ENCODE results near the gene RTL1. TPM values are rescaled to one million over a fixed set of nuclear protein-coding genes. Genes with fewer than 3 reads are reported as not detected.

Gene RTL1
- polyA plus RNA-seq (2013, experiment 1 of 2), result 0.10 TPM
- 0.13 TPM for polyA plus RNA-seq (2013, experiment 2 of 2)

DNA sequence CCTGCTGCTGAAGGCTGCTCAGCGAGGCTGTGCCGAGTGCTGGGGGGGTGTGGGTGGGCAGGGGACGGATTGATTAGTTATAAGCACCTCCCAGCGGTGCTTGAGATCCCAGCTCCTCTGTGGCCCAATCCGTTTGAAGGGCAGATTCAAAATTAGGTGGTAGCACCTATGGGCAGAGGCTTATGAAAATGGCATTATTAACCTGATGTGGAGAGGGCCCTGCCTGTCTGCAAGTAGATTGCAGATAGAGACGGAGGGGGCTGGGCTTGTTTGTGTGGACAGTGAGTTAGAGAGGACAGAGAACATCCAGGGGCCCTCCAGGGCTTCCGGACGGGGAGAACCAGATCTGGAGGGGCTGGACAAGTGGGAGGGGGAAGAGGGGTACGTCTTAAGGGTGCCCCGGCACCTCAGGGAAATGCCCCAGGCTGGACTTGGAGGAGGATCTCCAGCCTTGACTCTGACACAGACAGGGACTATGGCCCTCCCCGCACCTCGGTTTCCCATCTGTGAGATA lies at the start of gene RTL1:
RTL1 (minus strand) TSS at position 51 of the 514 bp plus-strand sequence. CDS start 18,934 bp downstream, outside the sequence.
- H3K4me3 ChIP-seq (ENCODE audit: low read length), result peak within 1 kb of the TSS; percentile 50
- H3K4me1 ChIP-seq (ENCODE audit: insufficient read depth, low read length), result peaks cover 18% of the 10 kb centered on the region
- peaks cover 43% of the 10 kb centered on the region for H3K27me3 ChIP-seq (ENCODE audit: insufficient read depth, low read length)
- no peak within 1 kb of the TSS for H3K9ac ChIP-seq (ENCODE audit: low read depth, low read length)
- H3K27ac ChIP-seq (ENCODE audit: low read depth, low read length), result no peak within 1 kb of the TSS
- no peaks in the 10 kb centered on the region for H3K36me3 ChIP-seq (ENCODE audit: insufficient read depth, low read length)
- H3K9me3 ChIP-seq (ENCODE audit: insufficient read depth, low read depth, low read length), result no peaks in the 10 kb centered on the region
- 71% methylated on average over 11 of the region's 12 CpGs for WGBS

- H3K4me1 ChIP-seq (ENCODE audit: insufficient read depth, low read length), result no peaks in the 10 kb centered on the region
These were observed 46.5 kb upstream of the RTL1 start for GRCh38 chr14:100950024-100950423.

GRCh38 chr14:100944052-100944451 lies 40.5 kb upstream of the RTL1 start:
- Histone ChIP-seq H3K36me3 (ENCODE audit: insufficient read depth, low read length) (no peaks in the 10 kb centered on the region), H3K9me3 (ENCODE audit: insufficient read depth, low read depth, low read length) (no peaks in the 10 kb centered on the region), H3K9ac (ENCODE audit: low read depth, low read length) (no peak overlapping the region), H3K4me3 (ENCODE audit: low read length) (no peak overlapping the region), H3K27me3 (ENCODE audit: insufficient read depth, low read length) (no peaks in the 10 kb centered on the region), H3K4me1 (ENCODE audit: insufficient read depth, low read length) (no peaks in the 10 kb centered on the region), H3K27ac (ENCODE audit: low read depth, low read length) (no peak overlapping the region)
- WGBS, result 88% methylated on average over 1 of the region's 2 CpGs

More at GRCh38 chr14:100950024-100950423, 46.5 kb upstream of the RTL1 start:
- H3K36me3 ChIP-seq (ENCODE audit: insufficient read depth, low read length), result no peaks in the 10 kb centered on the region
- WGBS, result 81% methylated on average over 2 of the region's 3 CpGs
- no peaks in the 10 kb centered on the region for H3K27me3 ChIP-seq (ENCODE audit: insufficient read depth, low read length)
- no peak overlapping the region for H3K27ac ChIP-seq (ENCODE audit: low read depth, low read length)
- no peak overlapping the region for H3K9ac ChIP-seq (ENCODE audit: low read depth, low read length)
- no peaks in the 10 kb centered on the region for H3K9me3 ChIP-seq (ENCODE audit: insufficient read depth, low read depth, low read length)
- no peak overlapping the region for H3K4me3 ChIP-seq (ENCODE audit: low read length)

DNA sequence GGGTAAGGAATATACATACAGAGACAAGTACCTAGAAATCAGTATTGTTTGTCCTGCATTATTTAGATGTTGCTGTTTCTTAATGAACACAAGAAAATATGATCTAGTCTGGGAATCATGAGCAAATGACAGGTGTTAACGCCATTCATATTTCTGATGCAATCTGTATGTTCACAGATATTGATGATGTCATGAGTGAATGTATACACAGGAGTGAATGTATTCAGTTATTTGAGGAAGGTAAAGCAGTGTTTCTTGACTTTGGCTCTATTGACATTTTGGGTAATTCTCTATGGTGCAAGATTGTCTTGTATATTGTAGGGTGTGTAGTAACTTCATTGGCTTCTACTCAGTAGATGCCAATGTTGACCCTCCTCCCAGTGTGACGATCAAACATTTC lies 26.7 kb upstream of the RTL1 start:
- 95% methylated on average over 2 of the region's 2 CpGs for WGBS
- Histone ChIP-seq H3K4me3 (ENCODE audit: low read length) (no peak overlapping the region), H3K9ac (ENCODE audit: low read depth, low read length) (no peak overlapping the region), H3K4me1 (ENCODE audit: insufficient read depth, low read length) (no peaks in the 10 kb centered on the region), H3K9me3 (ENCODE audit: insufficient read depth, low read depth, low read length) (no peaks in the 10 kb centered on the region), H3K36me3 (ENCODE audit: insufficient read depth, low read length) (no peaks in the 10 kb centered on the region), H3K27me3 (ENCODE audit: insufficient read depth, low read length) (no peaks in the 10 kb centered on the region), H3K27ac (ENCODE audit: low read depth, low read length) (no peak overlapping the region)

- H3K27me3 ChIP-seq (ENCODE audit: insufficient read depth, low read length), result no peaks in the 10 kb centered on the region
- H3K27ac ChIP-seq (ENCODE audit: low read depth, low read length), result no peak overlapping the region
- H3K36me3 ChIP-seq (ENCODE audit: insufficient read depth, low read length), result no peaks in the 10 kb centered on the region
- 0 out of 2 replicates have a peak, but pooled peaks cover 3% of the 10 kb centered on the region for H3K4me1 ChIP-seq (ENCODE audit: insufficient read depth, low read length)
- H3K9ac ChIP-seq (ENCODE audit: low read depth, low read length), result no peak overlapping the region
- H3K9me3 ChIP-seq (ENCODE audit: insufficient read depth, low read depth, low read length), result no peaks in the 10 kb centered on the region
- 97% methylated on average over 2 of the region's 2 CpGs for WGBS
- H3K4me3 ChIP-seq (ENCODE audit: low read length), result no peak overlapping the region
These were observed 12.0 kb upstream of the RTL1 start for GRCh38 chr14:100915560-100915959.

DNA sequence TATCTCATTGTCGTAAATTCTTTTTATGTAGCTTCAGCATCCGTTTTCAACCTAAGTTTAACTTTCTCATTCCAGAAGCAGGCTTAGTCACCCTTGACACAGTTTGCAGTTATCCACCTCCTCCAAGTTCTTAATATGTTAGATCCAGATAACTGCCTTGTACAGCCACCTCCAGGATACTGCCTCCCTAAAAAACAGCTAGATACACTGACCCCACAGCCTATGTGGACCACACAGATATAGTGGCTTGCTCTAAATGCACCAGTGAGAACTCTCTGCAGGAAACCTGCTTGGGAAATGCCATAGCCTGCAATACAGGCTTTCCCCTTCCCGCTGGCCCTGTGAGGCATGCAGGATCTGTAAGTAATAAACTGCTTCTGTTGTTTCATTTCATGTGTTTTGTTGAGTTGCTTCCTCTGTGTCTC lies 11.1 kb upstream of the RTL1 start:
- H3K4me1 ChIP-seq (ENCODE audit: insufficient read depth, low read length), result 0 out of 2 replicates have a peak, but pooled peaks cover 3% of the 10 kb centered on the region
- H3K27ac ChIP-seq (ENCODE audit: low read depth, low read length), result no peak overlapping the region
- H3K4me3 ChIP-seq (ENCODE audit: low read length), result no peak overlapping the region
- H3K27me3 ChIP-seq (ENCODE audit: insufficient read depth, low read length), result no peaks in the 10 kb centered on the region
- WGBS, result 93% methylated on average over 3 of the region's 3 CpGs
- no peak overlapping the region for H3K9ac ChIP-seq (ENCODE audit: low read depth, low read length)
- no peaks in the 10 kb centered on the region for H3K36me3 ChIP-seq (ENCODE audit: insufficient read depth, low read length)
- no peaks in the 10 kb centered on the region for H3K9me3 ChIP-seq (ENCODE audit: insufficient read depth, low read depth, low read length)

DNA sequence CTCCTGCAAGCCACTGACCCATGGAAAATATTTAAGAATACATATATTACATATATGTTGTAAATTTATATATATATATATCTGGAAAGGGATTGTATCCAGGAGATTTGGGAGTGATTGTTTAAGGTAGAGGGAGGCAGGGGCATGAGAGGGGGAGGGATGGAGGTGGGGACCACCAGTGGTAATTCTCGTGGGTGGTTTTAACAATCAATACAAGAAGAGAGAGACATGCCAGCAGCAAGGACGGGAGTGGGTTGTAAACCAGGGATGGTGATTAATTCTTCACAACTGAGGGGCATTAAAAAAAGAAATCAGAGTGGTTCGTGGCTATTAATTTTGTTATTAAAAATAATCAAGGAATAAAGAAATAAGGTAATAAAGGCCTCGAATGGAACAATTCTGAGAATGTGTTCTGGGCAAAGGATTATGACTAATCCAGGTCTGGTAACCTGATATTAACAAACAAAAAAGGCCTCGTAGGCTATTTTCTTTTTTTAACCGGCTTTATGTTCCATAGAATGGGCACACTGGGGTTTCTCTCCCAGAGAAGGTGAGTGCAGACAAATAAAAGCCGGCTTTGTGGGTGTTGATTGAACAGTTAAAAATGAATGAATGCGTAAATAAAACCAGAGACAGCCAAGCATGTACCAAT lies 8.3 kb upstream of the RTL1 start:
- Histone ChIP-seq H3K4me1 (ENCODE audit: insufficient read depth, low read length) (0 out of 2 replicates have a peak, but pooled peaks cover 3% of the 10 kb centered on the region), H3K27me3 (ENCODE audit: insufficient read depth, low read length) (no peaks in the 10 kb centered on the region), H3K4me3 (ENCODE audit: low read length) (no peak overlapping the region), H3K27ac (ENCODE audit: low read depth, low read length) (no peak overlapping the region), H3K36me3 (ENCODE audit: insufficient read depth, low read length) (no peaks in the 10 kb centered on the region), H3K9me3 (ENCODE audit: insufficient read depth, low read depth, low read length) (no peaks in the 10 kb centered on the region), H3K9ac (ENCODE audit: low read depth, low read length) (no peak overlapping the region)
- WGBS, result 79% methylated on average over 7 of the region's 8 CpGs

DNA sequence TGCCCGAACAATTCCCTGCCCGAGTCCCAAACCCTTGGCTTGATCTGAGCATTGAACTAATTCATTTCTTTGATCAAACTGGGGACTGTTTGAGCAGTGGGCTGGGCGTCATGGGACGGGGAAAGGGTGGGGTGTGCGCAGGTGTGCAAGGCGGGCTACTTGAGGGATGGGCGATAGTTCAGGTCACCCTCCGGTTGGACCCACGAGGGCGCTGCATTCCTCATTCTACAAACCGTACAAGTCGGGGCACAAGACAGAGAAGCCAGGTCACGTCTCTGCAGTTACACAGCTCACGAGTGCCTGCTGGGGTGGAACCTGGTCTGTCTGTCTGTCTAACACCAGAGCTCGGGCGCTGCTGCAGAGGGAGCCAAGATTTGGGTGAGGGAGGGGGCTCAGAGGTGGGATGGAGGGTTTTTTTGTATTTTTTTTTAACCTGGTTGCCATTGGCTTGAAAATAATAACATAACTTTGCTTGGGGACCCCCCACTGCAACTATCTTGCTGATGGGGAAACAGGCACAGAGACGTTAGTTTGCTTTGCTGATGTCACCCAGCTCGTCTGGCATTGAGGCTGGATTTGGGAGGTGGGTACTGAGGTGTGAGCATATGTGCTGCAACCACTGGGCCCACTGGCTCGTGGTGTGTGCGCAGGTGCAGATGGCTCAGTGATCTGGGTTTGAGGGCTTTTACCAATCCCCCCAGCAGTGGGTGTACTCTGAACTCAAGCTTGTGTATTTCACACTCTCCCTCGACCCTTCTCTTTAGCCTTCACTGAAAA lies 7.6 kb upstream of the RTL1 start:
- Histone ChIP-seq H3K4me3 (ENCODE audit: low read length) (no peak overlapping the region), H3K9me3 (ENCODE audit: insufficient read depth, low read depth, low read length) (no peaks in the 10 kb centered on the region), H3K9ac (ENCODE audit: low read depth, low read length) (no peak overlapping the region), H3K36me3 (ENCODE audit: insufficient read depth, low read length) (no peaks in the 10 kb centered on the region), H3K27ac (ENCODE audit: low read depth, low read length) (no peak overlapping the region), H3K4me1 (ENCODE audit: insufficient read depth, low read length) (0 out of 2 replicates have a peak, but pooled peaks cover 3% of the 10 kb centered on the region), H3K27me3 (ENCODE audit: insufficient read depth, low read length) (0 out of 2 replicates have a peak, but pooled peaks cover 4% of the 10 kb centered on the region)
- 92% methylated on average over 21 of the region's 21 CpGs for WGBS

DNA sequence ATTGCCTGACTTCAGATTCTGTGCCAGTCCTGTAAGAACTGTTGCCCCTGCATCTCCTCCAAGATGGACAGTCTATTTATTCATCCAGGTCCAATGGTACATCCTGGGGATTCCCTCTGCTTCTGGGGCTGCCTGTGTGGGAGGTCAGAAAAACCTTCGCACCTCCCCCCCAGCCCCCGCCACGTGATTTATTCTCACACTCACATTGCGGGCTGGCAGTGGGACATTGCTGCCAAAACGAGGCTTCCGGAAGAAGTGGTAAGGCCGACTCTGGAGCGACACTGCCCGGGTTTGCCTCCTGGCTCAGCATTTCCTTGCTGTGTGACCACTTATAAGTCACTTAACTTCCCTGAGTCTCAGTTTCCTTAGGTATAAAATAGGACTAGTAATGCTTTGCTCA lies 5.9 kb upstream of the RTL1 start:
- peaks cover 18% of the 10 kb centered on the region for H3K27me3 ChIP-seq (ENCODE audit: insufficient read depth, low read length)
- no peaks in the 10 kb centered on the region for H3K36me3 ChIP-seq (ENCODE audit: insufficient read depth, low read length)
- no peak overlapping the region for H3K4me3 ChIP-seq (ENCODE audit: low read length)
- WGBS, result 92% methylated on average over 9 of the region's 9 CpGs
- no peak overlapping the region for H3K27ac ChIP-seq (ENCODE audit: low read depth, low read length)
- no peaks in the 10 kb centered on the region for H3K9me3 ChIP-seq (ENCODE audit: insufficient read depth, low read depth, low read length)
- no peak overlapping the region for H3K9ac ChIP-seq (ENCODE audit: low read depth, low read length)
- H3K4me1 ChIP-seq (ENCODE audit: insufficient read depth, low read length), result 0 out of 2 replicates have a peak, but pooled peaks cover 3% of the 10 kb centered on the region

- H3K27me3 ChIP-seq (ENCODE audit: insufficient read depth, low read length), result peaks cover 38% of the 10 kb centered on the region
- no peaks in the 10 kb centered on the region for H3K36me3 ChIP-seq (ENCODE audit: insufficient read depth, low read length)
- H3K4me1 ChIP-seq (ENCODE audit: insufficient read depth, low read length), result peaks cover 8% of the 10 kb centered on the region; the same call in 1 of the 2 replicates
- no peaks in the 10 kb centered on the region for H3K9me3 ChIP-seq (ENCODE audit: insufficient read depth, low read depth, low read length)
- H3K9ac ChIP-seq (ENCODE audit: low read depth, low read length), result no peak overlapping the region
- no peak overlapping the region for H3K4me3 ChIP-seq (ENCODE audit: low read length)
- 90% methylated on average over 8 of the region's 8 CpGs for WGBS
- no peak overlapping the region for H3K27ac ChIP-seq (ENCODE audit: low read depth, low read length)
These were observed 3.7 kb upstream of the RTL1 start for GRCh38 chr14:100907240-100907639.

DNA sequence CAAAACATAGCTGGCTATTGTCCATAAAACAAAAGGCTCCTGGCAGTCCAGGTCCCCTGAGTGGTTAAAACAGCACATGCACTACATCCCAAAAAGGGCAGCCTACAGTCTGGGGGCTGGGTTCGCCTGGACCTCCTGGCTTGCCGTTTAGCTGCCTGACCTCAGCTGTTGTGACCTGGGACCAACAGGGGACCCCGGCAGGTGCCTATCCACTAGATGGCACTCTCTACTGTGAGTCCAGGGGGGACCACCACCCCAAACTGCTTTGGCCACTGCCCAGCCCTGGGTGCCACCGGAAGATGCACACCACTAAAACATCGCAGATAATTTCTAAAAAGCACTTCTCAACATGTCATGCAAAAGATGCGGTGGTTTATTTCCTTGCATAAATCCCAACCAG lies 2.9 kb upstream of the RTL1 start:
- peaks cover 5% of the 10 kb centered on the region; the same call in 1 of the 2 replicates for H3K4me1 ChIP-seq (ENCODE audit: insufficient read depth, low read length)
- H3K9me3 ChIP-seq (ENCODE audit: insufficient read depth, low read depth, low read length), result no peaks in the 10 kb centered on the region
- no peak overlapping the region for H3K9ac ChIP-seq (ENCODE audit: low read depth, low read length)
- 64% methylated on average over 6 of the region's 6 CpGs for WGBS
- H3K4me3 ChIP-seq (ENCODE audit: low read length), result no peak overlapping the region
- H3K27ac ChIP-seq (ENCODE audit: low read depth, low read length), result no peak overlapping the region
- no peaks in the 10 kb centered on the region for H3K36me3 ChIP-seq (ENCODE audit: insufficient read depth, low read length)
- H3K27me3 ChIP-seq (ENCODE audit: insufficient read depth, low read length), result peaks cover 38% of the 10 kb centered on the region

All from HUES64 (cell line).